Adipocyte (in vitro differentiated cells): ENCODE data around the gene KCNIP4.
A peak's percentile ranks its signal among the peaks of the same experiment; 100 is the strongest.

Source experiments
- DNase-seq: peaks from one replicate; pipeline ENCODE4 v3.0.0-alpha.2; 2015; ENCODE audit warnings: low read depth
- H3K27me3 ChIP-seq: replicated peaks from 2 replicates; pipeline ENCODE4 v1.7.0; 2013; ENCODE audit warnings: mild to moderate bottlenecking, low read length, moderate library complexity; ENCODE audit not compliant: control insufficient read depth, insufficient read depth
- H3K36me3 ChIP-seq: 2 replicates; pipeline ENCODE4 v1.7.0; 2013; ENCODE audit warnings: low read length, mild to moderate bottlenecking, moderate library complexity; ENCODE audit not compliant: control insufficient read depth, insufficient read depth, severe bottlenecking
- H3K4me1 ChIP-seq: 2 replicates; pipeline ENCODE4 v1.7.0; 2013; ENCODE audit warnings: mild to moderate bottlenecking, low read length, moderate library complexity; ENCODE audit not compliant: control insufficient read depth, insufficient read depth
- H3K4me3 ChIP-seq: 2 replicates; pipeline ENCODE4 v1.7.0; 2013; ENCODE audit warnings: mild to moderate bottlenecking, low read length, moderate library complexity
- H3K9ac ChIP-seq: 2 replicates; pipeline ENCODE4 v1.7.0; 2013; ENCODE audit warnings: mild to moderate bottlenecking, low read length, moderate library complexity
- H3K9me3 ChIP-seq: 2 replicates; pipeline ENCODE4 v1.7.0; 2013; ENCODE audit warnings: mild to moderate bottlenecking, low read length, moderate library complexity; ENCODE audit not compliant: control insufficient read depth

Gene KCNIP4

GRCh38 chr4:21685911-21686310 is 262.7 kb downstream of the KCNIP4 start:
- no peaks in the 10 kb centered on the region for H3K4me1 ChIP-seq
- DNase-seq: no peak
- H3K9ac ChIP-seq: no peak overlapping the region
- H3K36me3 ChIP-seq: no peaks in the 10 kb centered on the region
- no peaks in the 10 kb centered on the region for H3K27me3 ChIP-seq
- no peak overlapping the region for H3K4me3 ChIP-seq
- H3K9me3 ChIP-seq: no peaks in the 10 kb centered on the region

- H3K27me3 ChIP-seq: no peaks in the 10 kb centered on the region
- no peaks in the 10 kb centered on the region for H3K4me1 ChIP-seq
- no peaks in the 10 kb centered on the region for H3K36me3 ChIP-seq
- H3K4me3 ChIP-seq: no peak overlapping the region
- no peak for DNase-seq
- H3K9ac ChIP-seq: no peak overlapping the region
- no peaks in the 10 kb centered on the region for H3K9me3 ChIP-seq
Measured at GRCh38 chr4:21680326-21680898, 268.2 kb downstream of the KCNIP4 start.

- no peak overlapping the region for H3K4me3 ChIP-seq
- H3K9me3 ChIP-seq: no peaks in the 10 kb centered on the region
- no peak for DNase-seq
- H3K27me3 ChIP-seq: no peaks in the 10 kb centered on the region
- no peak overlapping the region for H3K9ac ChIP-seq
- no peaks in the 10 kb centered on the region for H3K4me1 ChIP-seq
- H3K36me3 ChIP-seq: no peaks in the 10 kb centered on the region
Measured at GRCh38 chr4:21678711-21679110, 269.9 kb downstream of the KCNIP4 start.

- no peaks in the 10 kb centered on the region for H3K36me3 ChIP-seq
- no peaks in the 10 kb centered on the region for H3K27me3 ChIP-seq
- no peaks in the 10 kb centered on the region for H3K4me1 ChIP-seq
- H3K9me3 ChIP-seq: no peaks in the 10 kb centered on the region
- H3K4me3 ChIP-seq: no peak overlapping the region
- no peak overlapping the region for H3K9ac ChIP-seq
- no peak for DNase-seq
Measured at GRCh38 chr4:21677173-21677572, 271.4 kb downstream of the KCNIP4 start.

- H3K4me1 ChIP-seq: no peaks in the 10 kb centered on the region
- no peaks in the 10 kb centered on the region for H3K9me3 ChIP-seq
- DNase-seq: no peak
- no peaks in the 10 kb centered on the region for H3K27me3 ChIP-seq
- no peak overlapping the region for H3K9ac ChIP-seq
- H3K4me3 ChIP-seq: no peak overlapping the region
- H3K36me3 ChIP-seq: no peaks in the 10 kb centered on the region
Measured at GRCh38 chr4:21664355-21664754, 284.2 kb downstream of the KCNIP4 start.

- no peak overlapping the region for H3K4me3 ChIP-seq
- peak; percentile 32 for DNase-seq
- H3K9me3 ChIP-seq: no peaks in the 10 kb centered on the region
- no peaks in the 10 kb centered on the region for H3K36me3 ChIP-seq
- H3K4me1 ChIP-seq: no peaks in the 10 kb centered on the region
- no peaks in the 10 kb centered on the region for H3K27me3 ChIP-seq
- H3K9ac ChIP-seq: no peak overlapping the region
Measured at GRCh38 chr4:21656832-21657231, 291.7 kb downstream of the KCNIP4 start.

- Histone ChIP-seq H3K36me3 (no peaks in the 10 kb centered on the region), H3K4me1 (no peaks in the 10 kb centered on the region), H3K9ac (no peak overlapping the region), H3K9me3 (no peaks in the 10 kb centered on the region), H3K27me3 (no peaks in the 10 kb centered on the region), H3K4me3 (no peak overlapping the region)
- no peak for DNase-seq
Measured at GRCh38 chr4:21655031-21655430, 293.5 kb downstream of the KCNIP4 start.

GRCh38 chr4:21652508-21653231 is 295.9 kb downstream of the KCNIP4 start:
- Histone ChIP-seq H3K4me1 (no peaks in the 10 kb centered on the region), H3K9me3 (no peaks in the 10 kb centered on the region), H3K27me3 (no peaks in the 10 kb centered on the region), H3K4me3 (no peak overlapping the region), H3K36me3 (no peaks in the 10 kb centered on the region), H3K9ac (no peak overlapping the region)
- no peak for DNase-seq

GRCh38 chr4:21649391-21650090 is 299.0 kb downstream of the KCNIP4 start:
- Histone ChIP-seq H3K36me3 (no peaks in the 10 kb centered on the region), H3K4me3 (no peak overlapping the region), H3K9me3 (no peaks in the 10 kb centered on the region), H3K27me3 (no peaks in the 10 kb centered on the region), H3K9ac (no peak overlapping the region), H3K4me1 (no peaks in the 10 kb centered on the region)
- DNase-seq: no peak

GRCh38 chr4:21645776-21646175 is 302.8 kb downstream of the KCNIP4 start:
- no peaks in the 10 kb centered on the region for H3K9me3 ChIP-seq
- H3K4me3 ChIP-seq: no peak overlapping the region
- H3K36me3 ChIP-seq: no peaks in the 10 kb centered on the region
- no peaks in the 10 kb centered on the region for H3K27me3 ChIP-seq
- H3K9ac ChIP-seq: no peak overlapping the region
- no peak for DNase-seq
- H3K4me1 ChIP-seq: no peaks in the 10 kb centered on the region

- H3K4me3 ChIP-seq: no peak overlapping the region
- no peak for DNase-seq
- H3K27me3 ChIP-seq: no peaks in the 10 kb centered on the region
Measured at GRCh38 chr4:21641696-21642095, 306.9 kb downstream of the KCNIP4 start.

More at GRCh38 chr4:21641696-21642095, 306.9 kb downstream of the KCNIP4 start:
- Histone ChIP-seq H3K36me3 (no peaks in the 10 kb centered on the region), H3K9me3 (no peaks in the 10 kb centered on the region), H3K4me1 (no peaks in the 10 kb centered on the region), H3K9ac (no peak overlapping the region)
